Stimulated activated naive CD4-positive, alpha-beta T cell (primary cell): ENCODE results near the gene UBXN10.

ENCODE experiments used
- DNase-seq, 6 experiments: peaks; one replicate each; lab custom pipeline; 2025; lab: John Stamatoyannopoulos, UW

The UBXN10 gene

DNA sequence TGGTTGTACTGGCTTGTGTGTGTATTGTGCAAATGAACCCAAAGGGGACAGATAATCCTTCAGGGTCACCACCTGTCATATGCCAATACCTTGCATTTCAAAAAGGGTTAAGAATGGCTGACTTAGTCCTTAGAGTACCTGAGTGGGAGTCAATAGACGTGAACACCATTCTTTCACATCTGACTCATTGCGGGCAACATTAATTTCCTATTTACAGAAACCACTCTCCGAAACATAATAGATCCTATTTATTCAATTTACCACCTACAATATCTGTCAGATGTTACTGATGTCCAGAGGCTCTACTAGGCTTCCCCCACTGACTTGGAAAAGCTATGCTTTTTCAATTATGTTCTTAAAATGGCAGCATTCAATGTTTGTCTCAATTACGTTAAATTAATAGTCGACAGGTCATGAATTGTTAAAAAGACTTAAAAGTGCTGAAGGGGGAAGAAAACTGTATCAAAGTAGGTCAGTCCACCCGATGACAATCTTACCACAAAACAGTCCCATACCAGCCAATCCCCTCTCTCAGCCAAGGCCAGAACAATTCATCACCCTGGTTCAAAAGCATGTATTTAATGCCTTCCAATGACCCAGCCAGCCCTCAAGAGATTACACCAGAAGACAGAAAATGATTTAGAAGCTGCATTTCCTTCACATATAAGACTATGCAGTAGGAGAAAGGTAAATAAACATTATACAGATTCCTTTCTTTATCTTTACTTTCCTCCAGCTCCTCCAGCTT, 49.1 kb downstream of the UBXN10 start:
- DNase-seq = no peak

DNA sequence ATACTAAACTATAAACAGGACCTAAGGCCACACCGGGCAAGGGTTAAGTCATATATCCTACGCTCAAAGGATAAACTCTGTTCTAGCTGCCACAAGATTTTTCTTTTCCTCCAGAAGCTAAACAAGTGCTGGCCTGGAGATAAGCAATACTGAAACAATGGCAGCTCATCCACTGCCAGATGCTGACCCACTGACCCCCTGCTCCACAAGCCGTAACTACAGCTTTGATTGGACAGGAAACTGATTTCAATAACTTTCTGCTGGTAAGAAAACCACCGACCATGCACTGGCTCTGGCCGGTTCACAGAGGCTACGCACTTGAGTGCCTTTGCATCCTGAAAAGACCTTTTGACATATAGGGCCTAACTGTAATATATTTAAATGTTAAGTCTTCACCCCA, 51.8 kb downstream of the UBXN10 start:
- no peak for DNase-seq

DNA sequence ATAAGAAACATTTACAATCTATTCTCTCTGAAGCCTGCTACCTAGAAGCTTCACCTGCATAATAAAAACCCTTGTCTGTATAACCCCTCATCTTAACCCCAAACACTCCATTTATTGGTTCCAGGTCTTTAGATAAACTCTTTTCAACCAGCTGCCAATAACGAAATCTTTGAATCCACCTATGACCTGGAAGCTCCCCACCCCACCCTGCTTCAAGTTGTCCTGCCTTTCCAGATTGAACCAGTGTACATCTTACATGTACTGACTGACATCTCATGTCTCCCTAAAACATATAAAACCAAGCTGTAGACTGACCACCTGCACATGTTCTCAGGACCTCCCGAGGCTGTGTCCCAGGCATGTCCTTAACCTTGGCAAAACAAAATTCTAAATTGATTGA, 54.1 kb downstream of the UBXN10 start:
- no peak for DNase-seq

DNA sequence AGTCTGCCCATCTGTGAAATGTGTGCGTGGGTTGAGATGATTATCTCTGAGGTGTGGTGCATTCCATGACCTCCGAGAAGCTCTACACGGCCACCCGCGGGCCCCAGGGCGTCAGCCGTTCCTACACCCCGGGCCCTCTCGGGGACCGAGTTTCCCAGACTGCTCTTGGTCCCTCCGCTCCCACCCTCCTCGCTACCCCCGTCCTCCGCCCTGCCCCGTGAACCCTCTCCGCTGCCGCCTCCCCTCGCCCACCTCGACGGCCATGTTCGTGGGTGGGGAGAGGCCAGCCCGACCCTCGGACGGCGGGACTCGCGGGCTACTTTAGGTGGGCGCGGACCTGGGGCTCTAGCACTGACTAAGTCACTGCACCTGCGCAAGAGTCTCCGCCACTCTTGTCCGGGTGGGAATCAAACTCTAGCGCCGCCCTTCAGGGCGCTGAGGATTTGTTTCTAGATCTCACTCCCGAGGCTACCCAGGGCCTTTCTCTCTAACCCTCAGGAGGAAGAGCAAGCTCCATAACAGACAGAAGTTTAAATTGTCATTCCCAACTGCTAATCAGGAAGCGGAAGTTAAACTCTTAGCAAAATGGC, 57.1 kb downstream of the UBXN10 start:
- no peak for DNase-seq
